ENCODE data around the gene CPNE5. TPM values are rescaled to one million over a fixed set of nuclear protein-coding genes. Genes with fewer than 3 reads are reported as not detected.

The CPNE5 gene
- total RNA-seq, 1 experiment from 2014 or later = 0.44 TPM

Other genes with a start within 250 kb of the CPNE5 start
- gene SRSF3, start 245.1 kb downstream of the CPNE5 start, total RNA-seq (2021; ENCODE audit: unreplicated experiment) = 356 TPM
- gene CDKN1A, start 160.7 kb downstream of the CPNE5 start, total RNA-seq (2021; ENCODE audit: unreplicated experiment) = 46.2 TPM
- gene RAB44, start 141.6 kb downstream of the CPNE5 start, total RNA-seq (2021; ENCODE audit: unreplicated experiment) = not detected
- 44.1 TPM for gene PPIL1, start 35.4 kb upstream of the CPNE5 start, total RNA-seq (2021; ENCODE audit: unreplicated experiment)
- gene C6orf89, start 46.5 kb upstream of the CPNE5 start, total RNA-seq (2021; ENCODE audit: unreplicated experiment) = 59.2 TPM
- not detected for gene PI16, start 115.3 kb upstream of the CPNE5 start, total RNA-seq (2021; ENCODE audit: unreplicated experiment)
- gene MTCH1, start 146.8 kb upstream of the CPNE5 start, total RNA-seq (2021; ENCODE audit: unreplicated experiment) = 223 TPM
- gene FGD2, start 166.2 kb upstream of the CPNE5 start, total RNA-seq (2021; ENCODE audit: unreplicated experiment) = 0.10 TPM

Data from Panc1 (cell line).